ENCODE data around the gene ADAM19. TPM values are rescaled to one million over a fixed set of nuclear protein-coding genes. Genes with fewer than 3 reads are reported as not detected.

ADAM19 gene
- polyA plus RNA-seq, 3 donors: 0.60 to 4.9 (median 2.5) TPM

DNA sequence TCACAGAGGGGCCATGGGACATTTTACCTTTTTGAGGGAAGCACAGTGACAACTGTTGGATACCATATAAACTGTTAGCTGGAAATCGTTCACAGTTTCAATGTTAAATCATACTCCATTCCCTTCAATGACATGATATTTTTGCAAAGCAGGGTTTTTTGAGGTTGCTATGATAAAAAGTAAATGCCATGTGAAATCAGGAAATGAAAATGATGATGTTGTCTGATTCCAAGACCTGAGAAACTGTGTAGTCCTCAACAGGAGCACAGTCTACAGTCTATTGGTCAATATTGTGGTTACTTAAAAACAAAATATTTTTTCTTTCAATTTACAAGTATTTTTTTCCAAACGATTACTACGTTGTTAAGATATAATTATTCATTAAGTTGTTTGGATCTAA lies 24.0 kb upstream of the ADAM19 start:
- no peak overlapping the region for H3K27ac ChIP-seq (ENCODE audit: low read depth, low read length)
- WGBS, 3 donors: 71 to 85% (median 81%) methylated on average over 3 of the region's 3 CpGs

- WGBS, 3 donors: 71 to 90% (median 72%) methylated on average over 2 of the region's 2 CpGs
These were observed 22.9 kb upstream of the ADAM19 start for GRCh38 chr5:157598350-157598936.

GRCh38 chr5:157597277-157597676 lies 21.7 kb upstream of the ADAM19 start:
- WGBS, 3 donors: 32 to 86% (median 72%) methylated on average over 1 of the region's 1 CpG
- no peak overlapping the region for H3K27ac ChIP-seq (ENCODE audit: low read depth, low read length)

More at GRCh38 chr5:157598350-157598936, 22.9 kb upstream of the ADAM19 start:
- no peak overlapping the region for H3K27ac ChIP-seq (ENCODE audit: low read depth, low read length)

DNA sequence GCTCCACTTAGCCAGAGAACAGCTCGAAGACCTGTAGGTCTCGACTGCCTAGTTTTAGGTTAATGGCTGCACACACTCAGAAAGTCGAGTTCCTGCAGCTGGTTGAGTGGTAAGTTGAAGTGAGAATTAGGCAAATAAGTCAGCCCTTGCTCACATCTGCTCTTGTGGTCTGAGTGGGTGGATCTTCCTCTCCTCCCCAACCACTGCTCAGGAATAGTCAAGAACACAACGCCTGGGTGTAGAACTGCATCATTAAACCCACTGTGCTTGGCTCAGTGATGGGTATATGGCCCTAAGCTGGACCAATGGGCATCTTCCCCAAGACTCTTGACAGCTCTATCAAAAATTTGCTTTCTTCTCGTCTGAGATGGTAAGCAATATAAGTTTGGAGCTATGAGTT lies 20.9 kb upstream of the ADAM19 start:
- WGBS, 3 donors: 75 to 82% (median 77%) methylated on average over 5 of the region's 5 CpGs

DNA sequence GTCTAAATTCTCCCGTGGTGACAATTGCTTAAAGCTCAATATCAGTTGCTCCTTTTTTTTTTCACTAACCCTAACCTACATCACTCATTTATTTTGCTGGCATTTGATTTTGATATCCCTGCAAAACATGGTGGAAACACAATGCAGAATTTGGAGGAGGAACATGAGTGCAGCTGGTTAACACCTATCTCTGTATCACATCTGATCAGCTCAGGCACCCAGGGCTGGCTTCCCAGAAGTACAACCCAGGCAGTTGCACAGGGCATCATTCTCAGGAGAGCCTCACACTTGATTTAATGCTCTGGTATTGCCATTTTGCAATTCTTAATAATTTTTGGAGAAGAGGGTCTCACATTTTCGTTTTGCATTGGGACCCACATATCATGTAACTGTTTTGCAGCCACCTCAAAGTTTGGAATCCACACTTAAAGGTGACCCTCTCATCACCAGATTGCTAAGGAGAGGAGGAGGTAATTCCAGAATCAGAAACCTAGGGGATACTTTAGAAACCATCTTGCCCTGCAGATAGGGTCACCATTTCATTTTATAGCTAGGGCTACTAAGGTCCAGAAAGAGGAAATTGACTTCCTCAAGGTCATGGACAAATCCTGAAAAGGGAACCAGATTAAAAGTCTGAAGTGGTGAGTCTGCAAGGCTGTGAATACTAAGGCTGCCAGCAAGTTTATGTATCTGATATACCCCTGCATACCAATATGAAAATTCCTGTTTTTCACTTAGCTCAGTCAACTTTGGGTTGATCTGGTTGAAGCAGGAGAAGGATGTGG lies 19.3 kb upstream of the ADAM19 start:
- WGBS, 3 donors: 59 to 73% (median 67%) methylated on average over 2 of the region's 2 CpGs
- no peak overlapping the region for H3K27ac ChIP-seq (ENCODE audit: low read depth, low read length)

More for the DNA sequence above, 20.9 kb upstream of the ADAM19 start:
- no peak overlapping the region for H3K27ac ChIP-seq (ENCODE audit: low read depth, low read length)

GRCh38 chr5:157594257-157594656 lies 18.7 kb upstream of the ADAM19 start:
- H3K27ac ChIP-seq (ENCODE audit: low read depth, low read length): no peak overlapping the region

DNA sequence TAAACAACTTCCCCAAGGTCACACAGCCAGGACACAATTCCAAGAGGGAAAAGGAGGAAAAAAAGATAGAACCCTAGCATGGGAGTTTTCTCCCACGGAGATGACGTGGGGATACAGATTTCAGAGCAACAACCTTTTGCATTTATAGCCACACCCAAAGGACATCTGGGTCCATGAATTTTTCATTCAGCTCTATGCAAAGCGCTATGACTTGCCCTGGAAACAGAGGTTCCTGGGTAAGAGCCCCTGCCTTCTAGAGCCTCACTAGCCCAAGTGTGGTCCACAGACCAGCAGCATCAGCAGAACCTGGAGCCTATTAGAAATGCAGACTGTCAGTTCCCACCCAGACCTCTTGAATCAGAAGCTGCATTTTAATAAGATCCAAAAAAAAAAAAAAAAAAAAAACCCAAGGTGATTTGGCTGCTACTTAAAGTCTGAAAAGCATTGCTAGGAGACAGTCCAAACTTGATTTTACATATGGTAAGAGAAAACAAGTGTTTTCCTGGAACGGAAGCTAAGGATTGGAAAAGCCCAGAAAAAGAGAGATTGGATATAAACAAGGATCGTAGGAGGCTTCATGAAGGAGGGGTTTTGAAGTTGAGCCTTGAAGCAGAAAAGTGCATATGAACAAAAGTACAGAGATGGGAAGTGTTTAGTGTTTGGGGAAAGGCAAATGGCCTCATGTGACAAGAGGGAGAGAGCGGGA lies 17.6 kb upstream of the ADAM19 start:
- H3K27ac ChIP-seq (ENCODE audit: low read depth, low read length): no peak overlapping the region
- 82 to 86% (median 86%) methylated on average over 6 of the region's 6 CpGs for WGBS, 3 donors

DNA sequence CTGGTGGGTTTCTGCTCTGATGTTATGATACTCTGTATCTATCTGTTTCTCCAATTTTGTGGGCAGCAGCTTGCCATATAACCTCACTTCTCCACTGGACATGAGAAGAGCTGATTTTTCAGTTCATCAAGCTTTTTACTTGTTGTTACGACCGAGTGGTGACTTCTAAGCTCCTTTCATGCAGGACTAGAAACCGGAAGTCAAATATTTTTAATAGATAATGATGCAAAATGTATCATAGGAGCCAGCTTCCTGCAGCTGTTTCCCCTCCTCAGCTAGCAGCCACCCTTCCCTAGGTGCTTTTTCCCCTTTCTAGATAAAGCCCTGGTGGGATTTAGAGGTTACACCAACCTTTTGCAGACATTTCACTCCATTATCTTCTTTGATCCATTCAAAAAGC lies 17.0 kb upstream of the ADAM19 start:
- H3K27ac ChIP-seq (ENCODE audit: low read depth, low read length): no peak overlapping the region
- 31 to 52% (median 47%) methylated on average over 3 of the region's 3 CpGs for WGBS, 3 donors

GRCh38 chr5:157590478-157590877 lies 14.9 kb upstream of the ADAM19 start:
- H3K27ac ChIP-seq (ENCODE audit: low read depth, low read length): no peak overlapping the region

GRCh38 chr5:157584628-157585027 lies 9.1 kb upstream of the ADAM19 start:
- WGBS, 3 donors: 68 to 91% (median 87%) methylated on average over 1 of the region's 1 CpG

GRCh38 chr5:157582731-157583620 lies 7.4 kb upstream of the ADAM19 start:
- 65 to 77% (median 74%) methylated on average over 10 of the region's 10 CpGs for WGBS, 3 donors
- H3K27ac ChIP-seq (ENCODE audit: low read depth, low read length): no peak overlapping the region

More at GRCh38 chr5:157584628-157585027, 9.1 kb upstream of the ADAM19 start:
- no peak overlapping the region for H3K27ac ChIP-seq (ENCODE audit: low read depth, low read length)

DNA sequence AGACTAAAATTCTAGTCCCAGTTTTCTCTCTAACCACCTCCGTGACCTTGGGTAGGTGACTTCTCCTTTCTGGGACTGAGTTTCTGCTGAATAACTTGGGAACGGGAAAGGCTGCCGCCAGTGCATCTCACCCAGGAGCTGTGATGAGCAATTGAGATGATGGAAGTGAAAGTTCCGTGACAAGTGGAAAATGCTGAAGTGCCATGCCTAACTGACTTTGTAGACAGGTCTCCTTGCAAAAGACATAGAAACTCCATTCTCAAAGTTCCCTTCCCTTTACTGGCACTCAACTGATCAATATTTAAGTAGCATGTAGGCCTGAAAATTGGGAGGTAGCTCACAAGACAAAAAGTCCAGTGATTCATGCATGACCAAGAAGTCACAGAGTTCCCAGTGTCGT lies 6.3 kb upstream of the ADAM19 start:
- 83 to 91% (median 85%) methylated on average over 5 of the region's 5 CpGs for WGBS, 3 donors

DNA sequence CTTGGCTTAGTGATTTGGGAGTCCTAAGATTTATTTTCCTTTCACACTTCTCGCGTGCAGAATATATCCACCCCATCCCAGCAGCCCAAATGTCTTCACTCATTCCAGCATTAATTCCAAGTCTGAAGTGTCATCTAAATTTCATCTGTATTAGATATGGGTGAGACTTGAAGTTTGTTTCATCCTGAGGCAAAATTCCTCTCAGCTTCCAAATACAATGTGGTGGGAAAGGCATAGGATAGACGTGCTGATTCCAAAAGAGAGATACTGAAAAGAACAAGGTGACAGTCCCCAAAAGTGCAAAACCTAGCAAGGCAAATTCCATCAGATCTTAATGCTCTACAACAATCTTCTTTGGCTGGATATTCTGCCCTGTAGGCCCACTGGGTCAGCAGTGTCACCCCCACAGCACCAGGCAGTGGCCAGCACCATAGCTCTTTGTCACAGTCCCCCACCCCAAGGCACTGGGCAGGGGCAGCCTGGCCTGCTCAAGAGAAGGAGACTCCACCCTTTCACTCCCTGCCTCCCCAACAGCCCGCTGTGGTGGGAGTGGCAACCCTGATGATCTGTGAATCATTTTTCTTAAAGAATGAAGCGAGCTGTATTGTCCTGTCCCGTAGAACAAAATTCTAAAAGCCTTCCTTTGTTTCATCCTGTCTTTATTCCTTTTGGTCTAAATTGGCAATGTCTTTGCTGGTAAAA lies 2.7 kb upstream of the ADAM19 start:
- no peak overlapping the region for H3K27ac ChIP-seq (ENCODE audit: low read depth, low read length)
- WGBS, 3 donors: 78 to 90% (median 90%) methylated on average over 6 of the region's 6 CpGs

More for the DNA sequence above, 6.3 kb upstream of the ADAM19 start:
- no peak overlapping the region for H3K27ac ChIP-seq (ENCODE audit: low read depth, low read length)

DNA sequence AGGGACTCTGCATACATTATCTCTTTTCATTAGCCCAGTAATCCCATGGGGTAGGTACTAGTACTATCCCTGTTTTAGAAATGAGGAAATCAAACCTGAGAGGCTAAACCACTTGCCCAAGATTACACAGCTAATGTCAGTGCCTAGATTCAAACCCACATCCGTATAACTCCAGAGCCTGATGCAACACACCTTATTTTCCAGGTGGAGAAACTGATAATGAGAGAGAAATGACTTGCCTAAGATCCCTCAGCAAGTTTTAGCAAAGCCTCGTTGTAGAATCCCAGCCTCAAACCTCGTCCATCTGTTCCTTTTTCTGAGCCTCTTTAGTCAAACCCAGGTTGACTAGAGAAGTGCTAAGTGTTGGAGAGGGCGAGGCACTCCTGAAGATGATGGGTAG lies 1.1 kb upstream of the ADAM19 start:
- WGBS, 3 donors: 69 to 80% (median 74%) methylated on average over 4 of the region's 4 CpGs
- H3K27ac ChIP-seq (ENCODE audit: low read depth, low read length): no peak overlapping the region

- 6 to 9% (median 8%) methylated on average over 61 of the region's 61 CpGs for WGBS, 3 donors
These were observed 857 bp downstream of the ADAM19 start for GRCh38 chr5:157574456-157575380.

GRCh38 chr5:157571357-157571827 lies 4.2 kb downstream of the ADAM19 start:
- no peak overlapping the region for H3K27ac ChIP-seq (ENCODE audit: low read depth, low read length)
- 26 to 45% (median 26%) methylated on average over 6 of the region's 6 CpGs for WGBS, 3 donors

More at GRCh38 chr5:157574456-157575380, 857 bp downstream of the ADAM19 start:
- no peak overlapping the region for H3K27ac ChIP-seq (ENCODE audit: low read depth, low read length)
